RWPE2 (cell line): ENCODE data around the gene NAB2.

Experiments
- ATAC-seq: fragments of 200-7000 bp; cut with Tn5 transposase; 3 replicates; pipeline ENCODE4 v1.9.1; 2021; ENCODE audit warnings: low read depth
- DNase-seq: peaks from one replicate; pipeline ENCODE4 v3.0.0-alpha.2; 2020; ENCODE audit warnings: low spot score
- H3K27ac ChIP-seq: fragments of 450-650 bp; 2 replicates; pipeline ENCODE4 v1.5.1; 2017; ENCODE audit warnings: mild to moderate bottlenecking; ENCODE audit not compliant: poor library complexity, severe bottlenecking
- H3K27me3 ChIP-seq: fragments of 250-450 bp; sonication (Bioruptor Pico); 2 replicates; pipeline ENCODE4 v1.5.1; 2021; ENCODE audit warnings: mild to moderate bottlenecking, moderate library complexity; ENCODE audit not compliant: insufficient read depth, poor library complexity, severe bottlenecking
- H3K36me3 ChIP-seq: fragments of 250-450 bp; sonication (Bioruptor Pico); 2 replicates; pipeline ENCODE4 v1.5.1; 2020; ENCODE audit warnings: low read depth, mild to moderate bottlenecking, moderate library complexity
- H3K4me1 ChIP-seq: fragments of 250-450 bp; sonication (Bioruptor Pico); 2 replicates; pipeline ENCODE4 v1.5.1; 2021; ENCODE audit warnings: mild to moderate bottlenecking, moderate library complexity; ENCODE audit not compliant: insufficient read depth, poor library complexity, severe bottlenecking
- H3K4me3 ChIP-seq: fragments of 250-450 bp; sonication (Bioruptor Pico); 2 replicates; pipeline ENCODE4 v1.5.1; 2021; ENCODE audit warnings: mild to moderate bottlenecking, moderate library complexity; ENCODE audit not compliant: severe bottlenecking
- H3K9me3 ChIP-seq: fragments of 250-450 bp; sonication (Bioruptor Pico); 2 replicates; pipeline ENCODE4 v1.5.1; 2021; ENCODE audit warnings: mild to moderate bottlenecking, moderate library complexity; ENCODE audit not compliant: severe bottlenecking
- TF ChIP-seq, protein P1 (sequence below): fragments of 450-650 bp; IDR thresholded peaks from one replicate; pipeline ENCODE4 v1.5.1; 2017; ENCODE audit warnings: mild to moderate bottlenecking, moderate library complexity; ENCODE audit not compliant: poor library complexity, severe bottlenecking

The NAB2 gene

DNA sequence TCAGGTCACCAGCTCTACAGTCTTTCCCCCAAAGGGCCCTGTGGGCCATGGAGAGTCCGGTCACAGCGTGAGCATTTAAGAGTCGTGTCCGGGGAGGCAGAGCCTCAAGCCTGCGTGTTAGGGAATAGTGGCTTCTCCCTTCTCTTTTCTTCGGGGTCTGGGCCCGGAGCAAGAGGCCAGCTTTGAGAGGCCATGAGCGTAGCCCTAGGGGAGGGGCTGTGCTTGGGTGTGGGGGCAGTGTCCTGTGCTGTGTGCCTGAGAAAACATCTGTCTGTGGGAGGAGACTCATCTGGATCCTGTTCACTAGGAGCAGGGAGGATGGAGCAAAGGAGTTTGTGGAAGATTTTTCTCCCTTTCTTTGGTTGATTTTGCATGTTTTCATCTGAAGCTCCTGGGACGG is 53.2 kb downstream of the NAB2 start:
- no peaks in the 10 kb centered on the region for H3K9me3 ChIP-seq
- TF ChIP-seq, protein P1, sequence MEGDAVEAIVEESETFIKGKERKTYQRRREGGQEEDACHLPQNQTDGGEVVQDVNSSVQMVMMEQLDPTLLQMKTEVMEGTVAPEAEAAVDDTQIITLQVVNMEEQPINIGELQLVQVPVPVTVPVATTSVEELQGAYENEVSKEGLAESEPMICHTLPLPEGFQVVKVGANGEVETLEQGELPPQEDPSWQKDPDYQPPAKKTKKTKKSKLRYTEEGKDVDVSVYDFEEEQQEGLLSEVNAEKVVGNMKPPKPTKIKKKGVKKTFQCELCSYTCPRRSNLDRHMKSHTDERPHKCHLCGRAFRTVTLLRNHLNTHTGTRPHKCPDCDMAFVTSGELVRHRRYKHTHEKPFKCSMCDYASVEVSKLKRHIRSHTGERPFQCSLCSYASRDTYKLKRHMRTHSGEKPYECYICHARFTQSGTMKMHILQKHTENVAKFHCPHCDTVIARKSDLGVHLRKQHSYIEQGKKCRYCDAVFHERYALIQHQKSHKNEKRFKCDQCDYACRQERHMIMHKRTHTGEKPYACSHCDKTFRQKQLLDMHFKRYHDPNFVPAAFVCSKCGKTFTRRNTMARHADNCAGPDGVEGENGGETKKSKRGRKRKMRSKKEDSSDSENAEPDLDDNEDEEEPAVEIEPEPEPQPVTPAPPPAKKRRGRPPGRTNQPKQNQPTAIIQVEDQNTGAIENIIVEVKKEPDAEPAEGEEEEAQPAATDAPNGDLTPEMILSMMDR, result no peak
- no peaks in the 10 kb centered on the region for H3K27me3 ChIP-seq
- H3K4me3 ChIP-seq, result no peak overlapping the region
- DNase-seq, result no peak
- ATAC-seq, result no peak
- H3K36me3 ChIP-seq, result peaks cover 30% of the 10 kb centered on the region
- H3K4me1 ChIP-seq, result no peaks in the 10 kb centered on the region
- H3K27ac ChIP-seq, result no peak overlapping the region

DNA sequence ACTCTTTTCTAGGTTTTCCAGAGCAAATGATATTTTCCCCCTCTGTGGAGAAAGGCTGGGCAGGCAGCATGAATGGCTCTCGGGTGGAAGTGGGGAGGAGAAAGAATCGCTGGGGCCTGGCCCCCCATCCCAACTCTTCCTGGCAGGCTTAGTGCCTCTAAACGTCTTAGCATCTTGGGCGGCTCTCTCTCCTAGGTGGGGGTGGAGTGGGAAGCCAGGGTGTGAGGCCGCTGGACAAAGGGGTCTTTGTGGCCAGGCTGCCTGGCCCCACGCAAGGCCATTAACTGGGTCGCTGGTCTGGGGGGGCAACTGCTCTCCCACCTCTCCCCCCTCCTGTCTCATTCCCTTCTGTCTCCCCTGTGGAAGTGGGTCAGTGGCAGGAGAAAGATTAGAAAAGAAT is 53.8 kb downstream of the NAB2 start:
- no peak for DNase-seq
- Histone ChIP-seq H3K4me3 (no peak overlapping the region), H3K36me3 (peaks cover 30% of the 10 kb centered on the region), H3K9me3 (no peaks in the 10 kb centered on the region), H3K4me1 (no peaks in the 10 kb centered on the region), H3K27me3 (no peaks in the 10 kb centered on the region), H3K27ac (no peak overlapping the region)
- ATAC-seq, result no peak
- TF ChIP-seq, protein P1, result no peak

GRCh38 chr12:57143454-57143853 is 54.5 kb downstream of the NAB2 start:
- TF ChIP-seq, protein P1, result no peak
- no peaks in the 10 kb centered on the region for H3K27me3 ChIP-seq
- DNase-seq (no peak), ATAC-seq (no peak)
- H3K9me3 ChIP-seq, result no peaks in the 10 kb centered on the region
- peaks cover 30% of the 10 kb centered on the region for H3K36me3 ChIP-seq
- no peak overlapping the region for H3K4me3 ChIP-seq
- peaks cover under 1% of the 10 kb centered on the region for H3K4me1 ChIP-seq
- no peak overlapping the region for H3K27ac ChIP-seq
